HuH-7 (cell line): ENCODE data around the gene KCNQ5.

Source experiments
- DNase-seq: peaks from one replicate; pipeline ENCODE4 v3.0.0; 2011; ENCODE audit warnings: low spot score

The KCNQ5 gene

GRCh38 chr6:73058736-73059135 lies 436.9 kb downstream of the KCNQ5 start:
- DNase-seq: no peak

- DNase-seq: no peak
Observed at GRCh38 chr6:73062130-73062529, 440.3 kb downstream of the KCNQ5 start.

DNA sequence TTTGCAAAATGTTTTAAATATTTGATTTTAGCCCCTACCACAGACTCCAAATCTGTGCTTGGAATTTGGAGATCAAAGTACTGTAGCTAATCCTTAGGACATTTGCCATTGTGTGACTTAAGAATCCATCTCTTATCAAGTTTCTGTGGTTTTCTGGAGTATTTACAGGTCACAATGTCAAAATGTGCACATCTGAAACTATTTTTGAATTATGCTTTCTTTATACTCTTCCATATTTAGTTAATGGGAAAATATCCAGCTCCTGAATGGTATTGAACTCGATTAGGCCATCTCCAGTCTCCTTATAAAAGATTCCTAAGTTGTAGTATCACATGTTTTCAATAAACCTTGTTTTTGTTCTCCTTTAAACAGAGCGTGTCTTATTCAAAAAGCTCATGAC lies 441.0 kb downstream of the KCNQ5 start:
- DNase-seq: no peak

GRCh38 chr6:73064266-73064665 lies 442.4 kb downstream of the KCNQ5 start:
- no peak for DNase-seq

DNA sequence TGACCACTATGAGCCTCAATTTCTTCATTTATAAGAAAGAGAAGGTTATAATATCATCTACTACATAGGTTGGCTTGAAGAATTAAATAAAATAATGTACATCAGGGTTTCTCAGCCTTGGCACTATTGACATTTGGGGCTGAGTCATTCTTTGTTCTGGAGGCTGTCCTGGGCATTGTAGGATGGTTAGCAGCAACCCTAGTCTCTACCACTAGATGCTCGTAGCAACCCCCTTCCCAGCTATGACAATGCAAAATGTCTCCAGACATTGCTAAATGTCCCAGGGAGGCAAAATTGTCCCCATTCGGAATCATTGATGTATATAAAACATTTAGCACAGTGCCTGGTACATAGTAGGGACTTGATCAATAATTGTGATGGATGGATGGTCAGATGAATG lies 451.4 kb downstream of the KCNQ5 start:
- DNase-seq: no peak

- no peak for DNase-seq
Observed at GRCh38 chr6:73074175-73074574, 452.3 kb downstream of the KCNQ5 start.

- no peak for DNase-seq
Observed at GRCh38 chr6:73076211-73076954, 454.5 kb downstream of the KCNQ5 start.

DNA sequence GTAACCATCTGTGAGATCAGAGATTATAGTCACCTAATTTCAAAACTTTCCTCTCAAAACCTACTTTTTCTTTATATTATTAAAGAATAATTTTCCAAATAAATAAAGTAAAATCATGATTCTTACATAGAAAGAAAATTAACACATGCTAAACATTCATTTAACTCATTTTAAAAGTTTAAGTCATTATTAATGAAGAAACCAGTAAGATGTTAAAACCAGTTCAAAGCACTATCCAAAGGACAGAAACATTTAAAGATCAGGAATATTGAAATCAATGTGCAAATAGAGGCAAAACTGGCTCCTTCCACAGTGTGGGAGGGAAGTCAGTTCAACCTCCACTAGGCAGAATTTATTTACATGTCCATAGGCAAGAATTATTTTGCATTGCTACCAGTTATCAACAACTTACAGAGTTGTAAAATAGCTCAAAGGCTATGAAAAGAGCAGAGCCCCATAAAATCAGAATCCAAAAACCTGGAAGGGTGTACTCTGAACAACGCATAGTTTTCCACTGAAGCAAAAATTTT lies 456.5 kb downstream of the KCNQ5 start:
- no peak for DNase-seq

- no peak for DNase-seq
Observed at GRCh38 chr6:73078908-73079610, 457.2 kb downstream of the KCNQ5 start.

- DNase-seq: no peak
Observed at GRCh38 chr6:73079611-73079955, 457.7 kb downstream of the KCNQ5 start.

DNA sequence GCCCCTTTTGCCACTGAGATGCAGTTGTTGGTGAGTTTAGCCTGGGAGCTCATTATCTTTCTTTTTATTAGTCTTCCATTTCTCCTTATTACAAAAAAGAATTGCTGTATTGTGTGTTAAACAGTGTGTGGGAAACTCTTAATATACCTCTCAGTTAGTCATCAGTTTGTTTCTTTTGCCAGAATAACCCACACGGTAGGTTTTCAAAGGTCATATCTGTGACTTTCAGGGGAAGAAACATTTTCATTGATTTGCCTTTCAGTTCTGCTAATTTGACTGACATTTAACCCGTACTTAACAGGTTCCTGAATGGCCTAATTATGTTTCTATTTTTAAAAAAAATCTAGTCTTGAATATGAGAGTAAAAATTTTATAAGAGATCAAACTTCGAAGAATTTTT lies 458.1 kb downstream of the KCNQ5 start:
- DNase-seq: no peak

GRCh38 chr6:73081955-73082354 lies 460.1 kb downstream of the KCNQ5 start:
- DNase-seq: no peak

GRCh38 chr6:73083886-73084285 lies 462.0 kb downstream of the KCNQ5 start:
- DNase-seq: no peak

DNA sequence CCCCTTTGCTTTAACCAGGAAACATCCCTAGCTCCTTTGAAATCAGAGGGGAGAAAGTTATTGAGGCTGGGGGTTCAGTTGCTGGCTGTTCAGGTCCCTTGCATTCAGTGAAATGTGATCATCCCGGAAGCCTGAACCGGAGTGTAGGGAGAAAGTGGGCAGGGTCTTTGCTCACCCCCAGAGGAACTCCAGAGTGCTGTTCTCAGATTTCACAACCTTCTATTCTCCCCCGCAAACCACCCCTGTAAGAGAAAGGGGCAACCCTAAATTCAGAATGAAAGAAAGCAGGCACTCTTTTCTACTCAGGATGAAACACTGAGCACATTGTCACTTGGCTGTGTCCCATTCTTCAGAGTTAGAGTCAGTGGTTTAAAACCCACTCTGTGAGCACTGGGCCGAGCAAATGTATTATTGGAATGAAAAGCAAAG lies 463.6 kb downstream of the KCNQ5 start:
- DNase-seq: no peak

GRCh38 chr6:73086726-73087125 lies 464.9 kb downstream of the KCNQ5 start:
- no peak for DNase-seq

GRCh38 chr6:73088138-73088813 lies 466.4 kb downstream of the KCNQ5 start:
- no peak for DNase-seq

- no peak for DNase-seq
Observed at GRCh38 chr6:73104921-73105320, 483.1 kb downstream of the KCNQ5 start.

DNA sequence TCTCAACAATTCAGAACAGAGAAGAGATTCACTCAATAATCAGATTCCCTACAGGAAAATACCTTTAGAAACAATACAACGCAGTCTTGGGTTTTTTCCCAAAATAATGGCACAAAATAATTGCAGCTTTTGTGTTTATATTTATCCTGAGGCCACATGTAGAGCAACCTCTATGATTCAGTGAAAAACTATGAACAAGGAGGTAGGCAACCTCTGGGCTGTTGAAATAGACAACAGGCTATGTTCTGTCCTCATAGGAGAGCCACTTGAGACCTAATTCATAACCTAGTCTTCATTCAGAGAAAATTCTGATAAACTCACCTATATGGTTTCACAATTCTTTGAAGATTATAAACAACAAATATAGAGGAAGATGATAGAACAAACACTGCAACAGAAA lies 485.2 kb downstream of the KCNQ5 start:
- DNase-seq: no peak

- no peak for DNase-seq
Observed at GRCh38 chr6:73108949-73109348, 487.1 kb downstream of the KCNQ5 start.

DNA sequence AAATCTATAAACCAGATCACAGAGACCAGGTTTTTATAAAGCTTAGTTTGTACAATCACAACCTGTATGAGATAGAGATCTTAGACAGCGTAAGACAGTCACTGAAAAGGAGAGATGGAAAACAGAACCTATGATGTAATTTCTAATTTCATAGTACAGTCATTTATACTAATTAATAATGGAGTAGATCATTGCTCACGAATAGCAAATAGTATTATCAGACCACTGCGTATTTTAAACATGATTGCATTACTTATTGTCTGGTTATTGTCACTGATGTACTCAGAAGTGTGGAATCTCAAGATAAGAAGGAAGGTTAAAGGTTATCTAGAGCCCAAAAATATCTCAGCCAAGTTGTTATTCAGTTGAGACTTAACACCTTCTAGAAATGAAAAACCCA lies 487.8 kb downstream of the KCNQ5 start:
- no peak for DNase-seq

DNA sequence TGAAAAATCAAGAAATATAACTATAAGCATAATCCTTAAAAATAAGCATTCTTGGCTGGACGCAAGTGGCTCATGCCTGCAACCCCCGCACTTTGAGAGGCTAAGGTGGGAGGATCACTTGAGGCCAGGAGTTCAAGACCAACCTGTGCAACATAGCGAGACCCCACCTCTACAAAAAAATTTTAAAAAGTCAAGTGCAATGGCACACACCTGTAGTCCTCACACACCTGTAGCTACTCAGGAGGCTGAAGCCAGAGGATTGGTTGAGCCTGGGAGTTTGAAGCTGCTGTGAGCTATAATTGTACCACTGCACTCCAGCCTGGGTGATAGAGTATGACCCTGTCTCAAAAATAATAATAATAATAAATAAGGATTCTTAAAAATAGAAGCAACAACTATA lies 494.5 kb downstream of the KCNQ5 start:
- no peak for DNase-seq

DNA sequence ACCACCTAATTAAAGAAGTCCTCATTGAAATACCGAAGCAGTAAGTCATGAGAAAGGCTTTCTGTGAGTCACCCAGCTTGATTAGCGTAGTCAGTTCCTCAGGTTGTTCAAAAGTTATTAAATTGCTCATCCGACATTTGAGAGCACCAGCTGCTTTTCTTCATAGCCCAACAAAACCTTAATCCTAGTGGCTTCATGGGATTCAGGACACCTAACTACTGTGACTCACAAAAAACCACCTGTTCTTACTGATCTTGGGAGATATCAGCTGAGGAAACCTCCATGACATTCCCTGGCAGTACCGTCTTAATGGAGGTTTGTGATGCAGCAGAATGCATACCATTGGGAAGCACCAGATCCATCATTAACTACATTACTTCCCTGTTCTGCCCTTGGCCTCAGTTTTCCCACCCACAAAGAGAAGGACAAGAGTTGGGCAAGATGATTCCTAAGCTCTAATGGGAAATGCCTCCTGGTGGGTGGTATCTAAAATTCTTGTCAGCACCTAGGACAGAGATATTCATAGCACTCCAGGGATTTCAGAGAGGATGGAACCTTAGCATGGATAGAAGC lies 499.6 kb downstream of the KCNQ5 start:
- no peak for DNase-seq
